NT2/D1 (cell line): Measurements from ENCODE around the gene UBE2F.

Experiments used
- SUZ12 ChIP-seq: IDR thresholded peaks from 2 replicates; pipeline ENCODE4 v1.6.1; 2011; ENCODE audit not compliant: insufficient read length, insufficient read depth; ENCODE audit errors: extremely low read depth
- ZNF274 ChIP-seq: IDR thresholded peaks from 2 replicates; pipeline ENCODE4 v1.6.1; 2011; ENCODE audit warnings: mild to moderate bottlenecking, low read depth, low read length

DNA sequence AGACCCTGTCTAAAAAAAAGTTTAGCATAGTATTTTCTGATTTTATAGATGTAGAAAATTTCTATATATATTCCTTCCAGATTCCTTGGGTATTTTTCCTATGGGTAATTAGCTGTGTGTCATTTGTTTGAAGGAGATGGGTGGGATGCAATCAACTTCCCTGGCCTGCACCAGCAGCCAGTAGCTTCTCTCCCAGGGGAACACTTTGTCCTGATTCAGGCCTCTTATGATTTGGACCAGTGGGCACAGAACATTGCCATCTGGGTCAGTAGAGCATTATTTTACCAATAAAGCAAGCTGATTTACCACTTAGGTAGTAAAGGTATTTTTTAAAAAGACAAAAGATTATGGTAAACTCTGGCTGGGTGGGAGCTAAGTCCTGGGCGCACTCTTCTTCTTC, 26.9 kb downstream of the UBE2F start:
- TF ChIP-seq ZNF274 (no peak), SUZ12 (no peak)
